NK-92 (cell line): ENCODE results near the gene TUBG2.

Experiments used
- DNase-seq: peaks from one replicate; lab custom pipeline; 2025; ENCODE audit not compliant: unreplicated experiment; lab: John Stamatoyannopoulos, UW

TUBG2 gene

DNA sequence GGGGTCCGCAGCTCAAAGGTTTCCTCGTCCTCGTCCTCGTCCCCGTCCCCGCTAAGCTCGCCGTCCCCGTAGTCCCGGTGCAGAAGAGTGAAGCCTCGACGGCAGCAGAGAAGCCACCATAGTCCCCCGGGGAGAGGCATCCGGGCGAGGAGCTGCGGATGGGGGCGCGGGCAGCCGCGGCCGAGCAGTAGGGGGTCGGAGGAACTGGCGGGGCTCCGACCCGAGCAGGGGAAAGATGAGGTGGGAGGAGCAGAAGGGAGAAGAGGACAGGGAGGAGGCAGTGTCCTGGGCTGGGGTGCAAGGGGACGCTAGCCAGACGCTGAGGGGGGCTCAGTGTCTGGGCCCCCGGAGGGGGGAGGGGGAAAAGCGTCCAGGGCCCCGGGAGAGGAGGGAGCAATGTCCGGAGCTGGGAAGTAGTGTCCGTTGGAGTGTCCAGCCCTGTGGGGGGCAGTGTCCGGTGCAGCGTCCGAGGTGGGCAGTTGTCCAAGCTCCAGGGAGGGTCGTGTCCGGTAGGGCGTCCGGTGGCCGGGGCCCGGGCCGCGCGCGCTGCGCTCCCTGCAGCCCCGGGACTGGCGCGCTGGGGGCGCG, 17.4 kb downstream of the TUBG2 start, which contains the start of gene PLEKHH3:
PLEKHH3 (minus strand) TSS at position 571 of the 588 bp plus-strand sequence; CDS start at position 140, 431 bp downstream.
- DNase-seq, result no peak

DNA sequence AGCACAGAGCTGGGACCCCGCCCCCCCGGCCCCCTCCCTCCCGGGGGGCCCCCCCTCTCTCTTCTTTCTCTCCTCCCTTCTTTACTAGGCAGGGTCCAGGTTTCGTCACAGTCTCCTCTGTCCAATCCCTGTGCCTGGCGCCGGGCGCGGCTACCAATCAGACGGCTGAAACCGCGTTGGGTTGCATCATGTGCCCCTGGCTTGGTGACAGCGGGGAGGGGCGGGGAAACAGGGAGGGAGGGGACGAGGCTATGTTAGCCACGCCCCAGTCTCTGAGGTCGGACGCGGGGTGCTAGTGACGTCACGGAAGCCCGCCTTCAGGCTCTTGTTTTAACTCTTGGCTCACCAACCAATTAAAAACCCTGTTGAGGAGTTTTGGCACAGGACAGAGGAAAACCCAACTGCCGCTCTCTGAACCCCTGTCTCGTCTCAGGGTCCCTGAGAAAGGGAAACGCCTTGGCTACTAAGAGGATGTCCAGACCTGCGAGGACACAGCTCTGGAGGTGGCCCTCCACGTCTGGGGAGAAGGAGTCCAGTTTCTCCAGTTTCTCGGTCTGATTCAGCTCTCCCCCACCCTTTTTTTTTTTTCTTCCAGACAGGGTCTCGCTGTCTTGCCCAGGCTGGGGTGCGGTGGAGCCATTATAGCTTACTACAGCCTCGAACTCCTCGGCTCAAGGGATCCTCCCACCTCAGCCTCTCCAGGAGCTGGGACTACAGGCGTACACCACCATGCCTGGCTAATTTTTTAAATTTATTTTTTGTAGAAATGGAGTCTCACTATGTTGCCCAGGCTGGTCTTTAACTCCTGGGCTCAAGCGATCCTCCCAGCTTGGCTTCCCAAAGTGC, 18.2 kb downstream of the TUBG2 start:
- peak; percentile 85 for DNase-seq

- DNase-seq, result no peak
Observed at GRCh38 chr17:42677921-42678781, 19.1 kb downstream of the TUBG2 start.

DNA sequence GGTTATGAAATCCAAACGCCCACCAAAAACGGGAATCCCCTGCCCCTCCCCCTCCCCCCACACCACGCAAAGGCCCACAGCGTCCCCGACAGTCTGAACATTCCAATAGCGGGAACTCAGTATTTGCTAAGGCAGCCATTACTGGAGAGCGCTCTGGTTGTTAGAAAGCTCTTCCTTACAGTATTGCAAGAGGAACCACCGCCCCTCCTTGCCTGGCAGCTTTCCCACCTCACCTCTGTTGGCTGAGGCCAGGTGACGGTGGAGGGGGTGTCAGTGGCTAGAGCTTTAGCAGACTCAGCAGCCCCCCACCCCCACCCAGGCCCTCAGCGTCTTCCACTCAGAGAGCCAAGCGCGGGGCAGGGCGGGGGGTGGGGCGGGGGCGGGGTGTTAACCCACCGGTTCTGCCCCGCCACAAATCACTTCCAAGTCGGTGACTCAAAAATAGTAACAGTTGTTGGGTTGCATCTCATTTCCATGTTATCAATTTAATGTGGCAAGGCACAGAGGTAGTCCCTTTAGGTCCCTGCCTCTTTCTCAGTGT, 19.9 kb downstream of the TUBG2 start:
- no peak for DNase-seq

DNA sequence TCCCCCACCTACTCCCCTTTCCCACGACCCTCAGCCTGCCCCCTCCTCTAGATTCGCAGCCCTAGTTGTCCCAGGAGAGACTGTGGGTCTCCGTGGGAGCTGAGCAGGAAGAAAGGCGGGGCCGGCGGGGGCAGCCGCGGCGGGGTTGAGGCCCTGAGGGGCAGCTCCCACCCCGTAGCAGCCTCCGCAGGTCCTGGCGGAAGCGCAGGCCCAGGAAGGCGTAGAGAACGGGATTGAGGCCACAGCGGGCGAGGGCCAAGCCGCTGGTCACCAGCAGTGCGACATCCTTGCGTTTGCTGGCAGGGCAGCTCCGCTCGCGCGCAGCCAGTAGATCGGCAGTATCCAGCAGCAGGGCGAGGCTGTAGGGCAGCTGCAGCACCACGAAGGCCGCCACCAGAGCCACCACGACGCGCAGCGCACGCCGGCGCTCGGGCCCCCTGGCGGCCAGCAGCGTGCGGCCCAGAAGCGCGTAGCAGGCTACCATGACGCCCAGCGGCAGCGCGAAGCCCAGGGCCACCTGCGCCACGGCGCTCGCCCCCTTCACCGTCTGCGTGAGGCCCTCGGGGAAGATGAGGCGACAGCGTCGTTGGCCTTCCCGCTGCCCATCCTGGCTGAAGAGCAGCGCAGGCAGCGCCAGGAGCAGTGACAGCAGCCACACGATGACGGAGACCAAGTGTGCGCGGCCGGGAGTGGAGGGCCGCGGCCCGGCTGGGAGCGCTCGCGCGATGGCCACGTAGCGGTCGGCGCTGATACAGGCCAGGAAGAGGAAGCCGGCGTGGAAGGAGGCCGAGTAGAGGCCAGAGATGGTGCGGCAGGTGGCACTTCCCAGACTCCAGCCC, 20.6 kb downstream of the TUBG2 start:
- no peak for DNase-seq

DNA sequence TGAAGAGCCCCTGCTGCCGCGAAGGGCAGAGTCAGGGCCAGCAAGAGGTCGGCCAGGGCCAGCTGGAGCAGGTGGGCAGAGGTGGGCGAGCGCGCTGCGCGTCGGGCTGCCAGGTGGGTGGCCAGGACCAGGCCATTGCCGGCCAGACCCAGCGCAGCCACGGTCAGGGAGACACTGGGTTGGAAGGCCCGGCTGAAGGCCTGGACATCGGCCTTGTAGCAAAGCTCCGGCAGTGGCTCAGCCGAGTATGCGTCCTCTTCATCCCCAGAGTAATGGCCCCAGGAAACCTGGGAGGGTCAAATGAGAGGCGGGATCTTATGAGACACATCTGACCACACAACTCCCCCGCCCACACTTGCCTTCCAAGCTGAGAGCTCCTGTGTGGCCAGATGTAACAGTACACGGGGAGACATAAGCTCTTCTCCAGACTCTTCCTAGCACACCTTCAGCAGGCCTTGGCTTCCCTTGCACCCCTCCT, 21.3 kb downstream of the TUBG2 start:
- DNase-seq, result no peak

GRCh38 chr17:42681976-42682721, 23.1 kb downstream of the TUBG2 start, which contains the start of gene CNTNAP1:
TSS of gene CNTNAP1 (plus strand) at chr17:42682531. CDS start at chr17:42682830, 299 bp downstream.
- no peak for DNase-seq

DNA sequence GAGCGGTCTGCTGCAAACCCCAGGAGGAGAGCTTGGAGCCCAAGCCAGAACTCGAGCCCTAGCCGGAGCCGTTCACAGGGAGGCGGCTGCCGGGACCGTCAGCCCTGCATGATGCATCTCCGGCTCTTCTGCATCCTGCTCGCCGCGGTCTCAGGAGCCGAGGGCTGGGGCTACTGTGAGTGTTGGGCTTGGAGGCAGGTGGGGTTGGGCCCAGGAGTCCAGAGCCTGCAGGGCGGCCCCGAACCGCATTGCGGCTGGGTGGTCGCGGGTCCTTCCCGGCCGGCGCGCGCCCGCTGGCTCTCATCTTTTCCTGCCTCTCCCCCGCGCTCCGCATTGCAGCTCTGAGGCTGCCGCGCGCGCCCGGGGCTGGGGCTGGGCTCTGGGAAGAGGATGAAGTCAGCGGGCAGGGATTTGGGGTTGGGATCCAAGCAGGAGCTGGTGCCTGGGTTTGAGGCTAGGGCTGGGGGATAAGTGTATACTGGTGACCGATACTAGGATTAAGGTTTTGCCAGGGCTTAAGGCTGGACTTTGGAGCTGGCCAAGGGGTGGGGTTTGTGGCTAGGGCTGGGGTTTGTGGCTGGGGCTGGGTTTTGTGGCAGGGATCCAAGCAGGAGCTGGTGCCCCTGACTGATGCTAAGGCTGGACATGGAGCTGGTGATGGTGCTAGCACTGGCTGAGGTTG, 23.8 kb downstream of the TUBG2 start:
- no peak for DNase-seq

DNA sequence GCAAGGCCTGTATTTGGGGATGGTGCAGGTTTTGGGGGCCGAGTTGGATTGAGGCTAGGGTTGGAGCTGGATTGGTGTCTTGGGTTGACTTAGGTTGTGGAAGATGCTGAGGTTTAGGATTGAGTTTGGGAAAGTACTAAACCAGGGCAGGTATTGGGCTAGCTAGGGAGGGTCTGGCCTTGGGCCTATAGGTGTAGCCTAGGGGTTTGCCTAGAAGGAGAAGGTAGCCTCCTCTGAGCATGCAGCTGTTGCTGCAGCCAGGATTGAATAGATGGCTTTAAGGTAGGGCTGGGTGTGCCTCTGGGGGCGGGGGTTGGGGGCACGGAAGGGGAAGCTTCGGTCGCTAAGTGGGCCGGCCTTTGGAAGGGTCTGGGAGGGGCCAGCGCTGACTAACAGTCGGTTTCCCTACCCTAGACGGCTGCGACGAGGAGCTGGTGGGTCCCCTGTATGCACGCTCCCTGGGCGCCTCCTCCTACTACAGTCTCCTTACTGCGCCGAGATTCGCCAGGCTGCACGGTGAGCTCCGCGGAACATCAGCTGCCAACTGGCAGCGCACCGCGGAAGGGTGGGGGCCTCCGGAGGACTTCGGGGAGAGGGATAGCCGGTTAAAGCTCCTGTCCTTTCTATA, 24.4 kb downstream of the TUBG2 start:
- DNase-seq, result no peak

GRCh38 chr17:42684929-42685556, 26.0 kb downstream of the TUBG2 start:
- DNase-seq, result no peak

- no peak for DNase-seq
Observed at GRCh38 chr17:42685831-42686230, 26.7 kb downstream of the TUBG2 start.

DNA sequence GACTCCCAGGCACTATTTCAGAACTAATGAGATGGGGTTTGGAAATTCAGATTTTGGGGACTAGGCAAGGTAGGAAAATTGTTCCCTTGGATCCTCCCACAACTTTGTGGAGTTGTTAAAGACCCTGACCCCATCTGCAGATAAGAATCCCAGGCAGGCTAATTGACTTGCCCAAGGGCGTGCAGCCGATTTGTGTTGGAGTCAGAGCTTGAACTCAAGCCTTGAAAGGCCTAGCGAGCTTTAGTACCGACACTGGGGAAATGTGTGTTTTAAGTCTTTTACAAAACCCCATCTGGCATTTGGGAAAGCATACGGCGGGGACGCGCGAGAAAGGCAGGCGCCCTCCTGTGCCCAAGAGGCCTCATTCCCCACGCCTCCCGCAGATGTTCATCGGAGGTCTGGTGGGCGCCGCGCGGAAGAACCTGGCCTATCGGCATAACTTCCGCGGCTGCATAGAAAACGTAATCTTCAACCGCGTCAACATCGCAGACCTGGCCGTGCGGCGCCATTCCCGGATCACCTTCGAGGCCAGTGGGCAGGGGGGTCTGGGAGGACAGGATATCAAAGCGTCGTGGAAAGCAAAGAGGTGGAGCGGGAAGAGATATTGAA, 27.5 kb downstream of the TUBG2 start:
- no peak for DNase-seq

GRCh38 chr17:42687707-42688320, 28.7 kb downstream of the TUBG2 start:
- DNase-seq, result no peak

DNA sequence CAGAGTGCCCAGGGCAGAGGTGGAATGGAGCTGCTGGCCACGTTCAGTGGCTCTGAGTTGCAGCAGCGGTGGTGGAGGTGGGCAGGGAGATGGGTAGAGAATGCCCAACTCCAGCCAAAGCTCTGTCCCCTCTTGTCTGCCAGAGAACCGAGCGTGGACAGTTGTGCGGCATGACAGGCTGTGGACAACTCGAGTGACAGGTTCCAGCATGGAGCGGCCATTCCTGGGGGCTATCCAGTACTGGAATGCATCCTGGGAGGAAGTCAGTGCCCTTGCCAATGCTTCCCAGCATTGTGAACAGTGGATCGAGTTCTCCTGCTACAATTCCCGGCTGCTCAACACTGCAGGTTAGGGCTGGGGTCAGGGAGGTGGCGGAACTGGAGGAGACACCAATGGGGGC, 31.5 kb downstream of the TUBG2 start:
- DNase-seq, result no peak

- DNase-seq, result no peak
Observed at GRCh38 chr17:42691021-42691545, 32.0 kb downstream of the TUBG2 start.

GRCh38 chr17:42692489-42692888, 33.4 kb downstream of the TUBG2 start:
- DNase-seq, result no peak

DNA sequence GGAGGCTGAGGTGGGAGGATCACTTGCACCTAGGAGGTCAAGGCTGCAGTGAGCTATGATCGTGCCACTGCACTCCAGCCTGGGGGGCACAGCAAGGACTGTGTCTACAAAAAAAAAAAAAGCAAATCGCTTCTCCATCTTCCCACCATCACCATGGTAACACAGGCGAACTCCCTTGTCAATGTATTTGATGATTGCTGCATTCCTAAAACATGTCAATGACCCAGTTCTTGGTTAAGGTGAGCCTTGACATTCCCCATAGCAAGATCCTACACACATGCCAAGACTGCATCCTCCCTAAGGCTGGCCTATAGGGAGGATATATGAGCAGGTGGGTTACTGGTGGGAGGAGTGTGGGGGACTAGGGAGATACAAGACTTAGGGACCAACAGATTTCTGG, 35.4 kb downstream of the TUBG2 start:
- no peak for DNase-seq
